Fibroblast of lung (primary cell): Measurements from ENCODE around the gene IRF5.

Source experiments
- CTCF ChIP-seq, 2 donors: IDR thresholded peaks in 1 of 2; conservative IDR thresholded peaks in 1 of 2; 1 replicate in 1 of 2; 2 replicates in 1 of 2; pipeline ENCODE4 v1.5.1; 2011 to 2012; ENCODE audit warnings: low read length in 2 of 2, control low read depth in 1 of 2, inconsistent platforms in 1 of 2, low read depth in 1 of 2, mild to moderate bottlenecking in 1 of 2
- EZH2 ChIP-seq: IDR thresholded peaks from 2 replicates; pipeline ENCODE4 v1.5.1; 2012; ENCODE audit warnings: low read length, control low read depth, mild to moderate bottlenecking; ENCODE audit errors: missing control alignments

DNA sequence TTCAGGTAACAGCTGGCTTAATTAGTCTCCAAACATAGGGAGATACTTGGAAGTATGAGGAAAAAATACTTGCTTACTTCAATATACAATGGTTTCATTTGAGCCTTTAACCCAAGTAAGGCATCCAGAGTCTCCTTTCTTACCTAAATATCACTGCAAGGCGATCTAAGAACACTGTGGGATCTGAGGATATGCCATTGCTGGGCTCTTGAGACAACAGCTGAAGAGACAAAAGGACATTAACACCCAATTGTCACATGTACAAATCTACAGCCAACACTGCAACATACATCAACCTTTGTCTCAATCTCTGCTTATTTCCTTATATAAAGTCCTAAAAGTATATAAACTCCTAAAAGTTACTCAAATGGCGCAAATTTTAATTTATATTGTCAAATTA lies 44.4 kb downstream of the IRF5 start:
- TF ChIP-seq EZH2 (no peak), CTCF (conservative IDR thresholded peaks at IDR 0.05 in 1 of 2, IDR thresholded peaks at IDR 0.05 in 1 of 2; ENCODE audit: low read depth in 1 of 2, low read length in 2 of 2) (no peak)
